ENCODE measurements around the gene DYNAP. TPM values are rescaled to one million over a fixed set of nuclear protein-coding genes. Genes with fewer than 3 reads are reported as not detected.

DYNAP gene
- total RNA-seq, 3 donors from 2014 or later = not detected

GRCh38 chr18:54612237-54612636, 21.2 kb downstream of the DYNAP start:
- no peaks in the 10 kb centered on the region for H3K4me1 ChIP-seq
- H3K36me3 ChIP-seq = no peaks in the 10 kb centered on the region
- no peaks in the 10 kb centered on the region for H3K9me3 ChIP-seq
- intact Hi-C loops (cut with DNase I; ENCODE audit: low total_unique reads) = no loop called here
- H3K27ac ChIP-seq = no peak overlapping the region
- H3K27me3 ChIP-seq = no peaks in the 10 kb centered on the region
- H3K4me3 ChIP-seq = no peak overlapping the region
- TF ChIP-seq CTCF (IDR thresholded peaks at IDR 0.05) = no peak
- TF ChIP-seq POLR2A (IDR thresholded peaks at IDR 0.05) = no peak
- no peak for TF ChIP-seq POLR2AphosphoS5 (IDR thresholded peaks at IDR 0.05)
- DNase-seq (ENCODE audit: low spot score in 2 of 2) = no peak

GRCh38 chr18:54613174-54613573, 22.1 kb downstream of the DYNAP start:
- no peaks in the 10 kb centered on the region for H3K4me1 ChIP-seq
- no peak for TF ChIP-seq POLR2AphosphoS5 (IDR thresholded peaks at IDR 0.05)
- no peak for TF ChIP-seq POLR2A (IDR thresholded peaks at IDR 0.05)
- TF ChIP-seq CTCF (IDR thresholded peaks at IDR 0.05) = no peak
- no peak overlapping the region for H3K4me3 ChIP-seq
- no peaks in the 10 kb centered on the region for H3K9me3 ChIP-seq
- intact Hi-C loops (cut with DNase I; ENCODE audit: low total_unique reads) = no loop called here
- no peaks in the 10 kb centered on the region for H3K36me3 ChIP-seq
- no peaks in the 10 kb centered on the region for H3K27me3 ChIP-seq
- DNase-seq (ENCODE audit: low spot score in 2 of 2) = no peak
- H3K27ac ChIP-seq = no peak overlapping the region

DNA sequence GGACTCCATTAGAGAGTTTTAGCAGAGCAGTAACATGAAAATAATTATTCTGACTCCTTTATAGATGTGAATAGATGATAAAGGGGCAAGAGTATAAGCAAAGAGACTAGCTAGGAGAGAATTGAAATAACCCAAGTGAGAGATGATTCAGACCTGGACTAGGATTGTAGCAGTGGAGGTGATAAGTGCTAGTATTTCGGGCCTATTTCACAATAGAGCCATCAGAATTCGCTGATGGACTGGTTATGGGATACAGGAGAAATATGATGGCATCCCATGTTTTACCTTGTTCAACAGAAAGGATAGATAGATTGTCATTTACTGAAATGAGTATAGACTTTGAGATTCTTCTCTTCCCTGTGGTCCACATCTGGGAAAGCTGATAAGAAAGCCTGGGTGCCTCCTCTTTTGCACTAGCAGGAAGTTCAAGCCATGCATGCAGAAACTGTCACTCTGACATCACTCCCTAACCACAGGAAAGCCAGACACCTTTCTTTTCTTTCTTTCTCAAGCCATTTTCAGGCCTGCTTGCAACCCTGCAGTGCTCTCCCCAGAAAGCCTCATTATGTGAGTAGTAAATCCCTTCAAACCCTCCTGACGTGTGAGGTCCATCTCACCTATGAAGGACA, 25.3 kb downstream of the DYNAP start:
- Histone ChIP-seq H3K36me3 (no peaks in the 10 kb centered on the region), H3K27ac (no peak overlapping the region)
- intact Hi-C loops (cut with DNase I; ENCODE audit: low total_unique reads) = no loop called here

DNA sequence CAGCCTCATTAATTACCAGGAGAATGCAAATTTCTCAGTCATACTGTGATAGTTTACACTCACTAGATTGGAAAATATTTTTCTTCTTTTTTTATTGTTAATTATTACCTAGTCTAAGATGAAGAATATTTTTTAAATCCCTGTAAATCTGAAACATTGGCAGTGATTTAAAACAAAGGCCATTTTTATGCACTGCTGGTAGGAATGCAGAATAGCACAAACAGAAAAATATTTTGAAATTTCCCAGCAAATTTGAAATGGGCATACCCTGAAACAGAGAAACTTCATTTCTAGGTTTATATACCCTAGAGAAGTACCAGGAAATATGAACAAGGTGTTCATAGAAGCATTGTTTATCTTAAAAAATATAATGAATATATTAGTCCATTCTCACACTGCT, 31.0 kb downstream of the DYNAP start:
- no peaks in the 10 kb centered on the region for H3K36me3 ChIP-seq
- H3K9me3 ChIP-seq = no peaks in the 10 kb centered on the region
- H3K4me3 ChIP-seq = no peak overlapping the region
- no peak for DNase-seq (ENCODE audit: low spot score in 2 of 2)
- no peak overlapping the region for H3K27ac ChIP-seq
- no peaks in the 10 kb centered on the region for H3K27me3 ChIP-seq
- TF ChIP-seq POLR2AphosphoS5 (IDR thresholded peaks at IDR 0.05) = no peak
- TF ChIP-seq CTCF (IDR thresholded peaks at IDR 0.05) = no peak
- no peak for TF ChIP-seq POLR2A (IDR thresholded peaks at IDR 0.05)
- no peaks in the 10 kb centered on the region for H3K4me1 ChIP-seq
- intact Hi-C loops (cut with DNase I; ENCODE audit: low total_unique reads) = no loop called here

More for the DNA sequence above, 25.3 kb downstream of the DYNAP start:
- Histone ChIP-seq H3K9me3 (no peaks in the 10 kb centered on the region), H3K4me1 (no peaks in the 10 kb centered on the region), H3K4me3 (no peak overlapping the region), H3K27me3 (no peaks in the 10 kb centered on the region)
- DNase-seq (ENCODE audit: low spot score in 2 of 2) = no peak
- TF ChIP-seq POLR2AphosphoS5 (IDR thresholded peaks at IDR 0.05) (no peak), CTCF (IDR thresholded peaks at IDR 0.05) (no peak), POLR2A (IDR thresholded peaks at IDR 0.05) (no peak)

GRCh38 chr18:54626779-54627178, 35.7 kb downstream of the DYNAP start:
- Histone ChIP-seq H3K4me1 (no peaks in the 10 kb centered on the region), H3K27ac (no peak overlapping the region), H3K9me3 (no peaks in the 10 kb centered on the region), H3K36me3 (no peaks in the 10 kb centered on the region), H3K4me3 (no peak overlapping the region), H3K27me3 (no peaks in the 10 kb centered on the region)
- DNase-seq (ENCODE audit: low spot score in 2 of 2) = no peak
- intact Hi-C loops (cut with DNase I; ENCODE audit: low total_unique reads) = no loop called here
- TF ChIP-seq CTCF (IDR thresholded peaks at IDR 0.05) (no peak), POLR2AphosphoS5 (IDR thresholded peaks at IDR 0.05) (no peak), POLR2A (IDR thresholded peaks at IDR 0.05) (no peak)

Measured in breast epithelium (tissue), 4 donors.